GM10266 (cell line): ENCODE results near the gene CYTH1.

Experiments used
- DNase-seq: peaks from one replicate; pipeline ENCODE4 v3.0.0; 2012; ENCODE audit errors: extremely low spot score
- CTCF ChIP-seq: IDR thresholded peaks from 2 replicates; pipeline ENCODE4 v1.5.1; 2012; ENCODE audit warnings: mild to moderate bottlenecking, low read depth; ENCODE audit not compliant: control insufficient read depth, insufficient read depth; ENCODE audit errors: missing control alignments

Gene CYTH1

GRCh38 chr17:78735832-78736525 lies 46.1 kb downstream of the CYTH1 start:
- no peak for DNase-seq
- TF ChIP-seq CTCF: no peak

GRCh38 chr17:78734793-78735641 lies 47.1 kb downstream of the CYTH1 start:
- no peak for DNase-seq
- no peak for TF ChIP-seq CTCF

GRCh38 chr17:78732354-78732753 lies 49.7 kb downstream of the CYTH1 start:
- DNase-seq: no peak
- TF ChIP-seq CTCF: no peak

- no peak for DNase-seq
These were observed 50.2 kb downstream of the CYTH1 start for GRCh38 chr17:78731904-78732303.

GRCh38 chr17:78729641-78730040 lies 52.4 kb downstream of the CYTH1 start:
- DNase-seq: no peak
- TF ChIP-seq CTCF: no peak

More at GRCh38 chr17:78731904-78732303, 50.2 kb downstream of the CYTH1 start:
- TF ChIP-seq CTCF: no peak

- DNase-seq: no peak
- no peak for TF ChIP-seq CTCF
These were observed 53.6 kb downstream of the CYTH1 start for GRCh38 chr17:78728495-78728894.

GRCh38 chr17:78727476-78728229 lies 54.4 kb downstream of the CYTH1 start:
- no peak for DNase-seq
- peak; percentile 36 for TF ChIP-seq CTCF
